Hepatocyte (in vitro differentiated cells): ENCODE results near the gene MTPN.

Experiments used
- CTCF ChIP-seq: fragments of 200-600 bp; sonication (generic); IDR thresholded peaks from 2 replicates; pipeline ENCODE4 v1.5.1; 2016; ENCODE audit warnings: antibody characterized with exemption, mild to moderate bottlenecking; ENCODE audit not compliant: poor library complexity
- EZH2 ChIP-seq: fragments of 200-600 bp; sonication (generic); IDR thresholded peaks from 2 replicates; pipeline ENCODE4 v1.6.1; 2016; ENCODE audit warnings: antibody characterized with exemption, mild to moderate bottlenecking, borderline replicate concordance

GRCh38 chr7:135888740-135889139 is 88.4 kb downstream of the MTPN start:
- TF ChIP-seq CTCF (no peak), EZH2 (no peak)
